HepG2 (cell line): ENCODE results near the gene DCTN1. TPM values are rescaled to one million over a fixed set of nuclear protein-coding genes. Genes with fewer than 3 reads are reported as not detected.

Source experiments
- CBFB ChIP-seq: sonication (generic); formaldehyde crosslinking; IDR thresholded peaks from 2 replicates; pipeline ENCODE4 v1.4.0; 2020; ENCODE audit warnings: missing genetic modification reagents
- FOSL1 ChIP-seq: sonication (generic); formaldehyde crosslinking; IDR thresholded peaks from 2 replicates; pipeline ENCODE4 v1.9.0; 2021; ENCODE audit warnings: missing genetic modification reagents, borderline replicate concordance
- FOXP1 ChIP-seq, 2 experiments: fragments of 450-650 bp in 1 of 2; IDR thresholded peaks; 2 replicates each; pipeline ENCODE4 v1.6.1; 2017 to 2018; ENCODE audit warnings: antibody characterized with exemption in 1 of 2
- HOXD1 ChIP-seq: sonication (generic); formaldehyde crosslinking; IDR thresholded peaks from 2 replicates; pipeline ENCODE4 v1.5.0; 2020; ENCODE audit warnings: missing genetic modification reagents
- MYC ChIP-seq: sonication (generic); formaldehyde crosslinking; IDR thresholded peaks from 2 replicates; pipeline ENCODE4 v1.9.0; 2021; ENCODE audit warnings: missing genetic modification reagents, borderline replicate concordance
- PCBP1 ChIP-seq: fragments of 200-400 bp; formaldehyde crosslinking; IDR thresholded peaks from 2 replicates; pipeline ENCODE4 v1.6.1; 2017; ENCODE audit warnings: mild to moderate bottlenecking, low read depth, low read length, borderline replicate concordance
- PLRG1 ChIP-seq: fragments of 450-650 bp; conservative IDR thresholded peaks from 2 replicates; pipeline ENCODE4 v1.6.1; 2016
- REL ChIP-seq: sonication (generic); formaldehyde crosslinking; conservative IDR thresholded peaks from 2 replicates; pipeline ENCODE4 v1.8.0; 2022; ENCODE audit warnings: mild to moderate bottlenecking, missing genetic modification reagents, moderate library complexity
- REXO4 ChIP-seq: sonication (generic); formaldehyde crosslinking; IDR thresholded peaks from 2 replicates; pipeline ENCODE4 v1.8.0; 2022; ENCODE audit warnings: missing genetic modification reagents, mild to moderate bottlenecking, borderline replicate concordance
- SETDB1 ChIP-seq: sonication (generic); formaldehyde crosslinking; IDR thresholded peaks from 2 replicates; pipeline ENCODE4 v1.5.1; 2020; ENCODE audit warnings: missing genetic modification reagents, mild to moderate bottlenecking, borderline replicate concordance
- SKI ChIP-seq: fragments of 450-650 bp; IDR thresholded peaks from one replicate; pipeline ENCODE4 v1.6.1; 2018; ENCODE audit warnings: mild to moderate bottlenecking; ENCODE audit not compliant: partially characterized antibody
- SMC3 ChIP-seq: IDR thresholded peaks from 2 replicates; pipeline ENCODE4 v1.6.1; 2011; ENCODE audit warnings: low read length, improper control_type of control experiment
- SP140L ChIP-seq: sonication (generic); formaldehyde crosslinking; IDR thresholded peaks from 2 replicates; pipeline ENCODE4 v1.4.0; 2020; ENCODE audit warnings: missing genetic modification reagents, borderline replicate concordance
- STAG1 ChIP-seq: sonication (generic); formaldehyde crosslinking; IDR thresholded peaks from 2 replicates; pipeline ENCODE4 v1.4.0; 2020; ENCODE audit warnings: missing genetic modification reagents
- ZNF225 ChIP-seq: sonication (generic); formaldehyde crosslinking; IDR thresholded peaks from 2 replicates; pipeline ENCODE4 v1.4.0; 2020; ENCODE audit warnings: mild to moderate bottlenecking, missing genetic modification reagents
- ZNF329 ChIP-seq: sonication (generic); formaldehyde crosslinking; IDR thresholded peaks from 2 replicates; pipeline ENCODE4 v1.9.0; 2021; ENCODE audit warnings: low read depth, mild to moderate bottlenecking, missing genetic modification reagents
- ZNF570 ChIP-seq: sonication (generic); formaldehyde crosslinking; IDR thresholded peaks from 2 replicates; pipeline ENCODE4 v1.4.0; 2020; ENCODE audit warnings: mild to moderate bottlenecking, missing genetic modification reagents, borderline replicate concordance
- ZNF614 ChIP-seq: IDR thresholded peaks from 2 replicates; pipeline ENCODE4 v1.6.1; 2018; ENCODE audit warnings: missing biosample characterization, missing genetic modification reagents, inconsistent platforms, borderline replicate concordance
- ZNF644 ChIP-seq: IDR thresholded peaks from 2 replicates; pipeline ENCODE4 v1.6.1; 2016; ENCODE audit warnings: low read depth
- ZNF703 ChIP-seq: sonication (generic); formaldehyde crosslinking; IDR thresholded peaks from 2 replicates; pipeline ENCODE4 v1.5.1; 2020; ENCODE audit warnings: missing genetic modification reagents, mild to moderate bottlenecking, moderate library complexity, borderline replicate concordance
- ZNF75D ChIP-seq: sonication (generic); formaldehyde crosslinking; IDR thresholded peaks from 2 replicates; pipeline ENCODE4 v1.8.1; 2023; ENCODE audit warnings: missing genetic modification reagents, mild to moderate bottlenecking, borderline replicate concordance
- ZNF768 ChIP-seq: sonication (generic); formaldehyde crosslinking; IDR thresholded peaks from 2 replicates; pipeline ENCODE4 v1.4.0; 2020; ENCODE audit warnings: missing genetic modification reagents
- ZNF850 ChIP-seq: sonication (generic); formaldehyde crosslinking; conservative IDR thresholded peaks from 2 replicates; pipeline ENCODE4 v1.9.0; 2021; ENCODE audit warnings: mild to moderate bottlenecking, missing genetic modification reagents
- polyA plus RNA-seq, 8 experiments: library from polyadenylated mRNA; depleted of rRNA in 3 of 8; stranded (reverse) in 7 of 8; unstranded in 1 of 8; fragments of >200 nt; fragmentation: Illumina TruSeq in 4 of 8; extraction: Trizol in 4 of 8; gene quantifications; 2 replicates each; pipeline versions ENCODE4 v1.2.1 to v1.2.3, GENCODE V29; 2011 to 2016; ENCODE audit warnings: low read depth in 4 of 8, missing spikeins in 1 of 8, mixed read lengths in 1 of 8; ENCODE audit not compliant: insufficient read depth in 1 of 8
- total RNA-seq, 5 experiments: library from RNA; depleted of rRNA; stranded (reverse); fragments of >200 nt; fragmentation: Illumina TruSeq; extraction: Trizol; gene quantifications; 2 replicates each; pipeline ENCODE4 v1.2.3, GENCODE V29; 2016; ENCODE audit warnings: low read depth in 1 of 5
- TF ChIP-seq, protein P1 (sequence below): sonication (generic); formaldehyde crosslinking; IDR thresholded peaks from 2 replicates; pipeline ENCODE4 v1.5.1; 2020; ENCODE audit warnings: mild to moderate bottlenecking, missing genetic modification reagents, borderline replicate concordance

The DCTN1 gene
- total and polyA plus RNA-seq, 2 of the 13 experiments (the other 11 are each of a cell fraction or from before 2014, with no cell fraction given) = 73.2 to 122 TPM

DNA sequence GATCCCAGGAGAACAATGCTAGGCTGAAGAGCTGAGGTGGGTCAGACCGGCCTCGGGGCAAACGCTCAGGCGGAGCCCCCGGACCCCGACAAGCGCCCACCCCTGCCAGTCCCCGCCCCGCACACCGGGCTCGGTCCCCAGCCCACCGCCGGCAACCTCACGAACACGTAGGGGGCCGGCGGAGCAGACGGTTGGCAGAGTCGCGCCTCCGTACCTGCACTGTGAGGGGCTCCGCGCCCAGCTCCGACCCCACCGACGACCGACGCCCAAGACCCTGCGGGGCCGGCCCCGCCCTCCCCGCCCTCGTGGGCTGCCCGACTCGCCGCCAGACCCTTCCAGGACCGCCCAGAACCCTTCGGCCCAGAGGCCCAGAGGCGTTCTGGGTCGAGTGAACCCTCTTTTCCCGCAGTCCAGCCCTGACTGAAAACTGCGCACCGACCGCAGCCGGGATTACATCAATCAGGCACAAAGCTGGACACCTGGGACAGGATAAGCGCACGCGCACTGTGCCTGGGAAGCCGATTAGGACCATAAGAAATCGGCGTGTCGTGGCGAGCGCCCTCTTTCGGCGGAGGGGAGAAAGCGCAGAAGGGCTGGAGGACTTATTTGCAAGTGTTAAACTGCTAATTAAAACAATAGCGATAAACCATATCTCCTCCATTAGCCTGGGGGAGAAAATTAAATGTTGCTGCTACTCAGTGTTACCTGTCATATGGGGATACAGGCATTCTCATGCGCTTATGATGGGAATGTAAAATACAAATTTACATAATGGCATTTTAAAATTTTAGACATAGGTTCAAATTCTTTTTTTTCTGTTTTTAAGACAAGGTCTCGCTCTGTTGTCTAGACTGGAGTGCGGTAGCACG is 11.7 kb upstream of the DCTN1 start (continued):
- TF ChIP-seq CBFB (CRISPR knock-in tag) (peak; percentile 52; the same call in 1 of the 2 replicates), PCBP1 (peak; percentile 86; the same call in 1 of the 2 replicates), HOXD1 (no peak; the same call in none of the 2 replicates), FOSL1 (CRISPR knock-in tag) (no peak), ZNF644 (CRISPR knock-in tag) (no peak), ZNF703 (no peak), SKI (peak; percentile 48), ZNF614 (peak; percentile 75), ZNF75D (CRISPR knock-in tag) (no peak), REL (CRISPR knock-in tag) (0 out of 2 replicates have a peak, but pooled peaks have one; percentile 47), MYC (no peak; the same call in 1 of the 2 replicates), ZNF570 (CRISPR knock-in tag) (no peak), STAG1 (CRISPR knock-in tag) (peak; percentile 53), SP140L (CRISPR knock-in tag) (no peak; the same call in 1 of the 2 replicates), SMC3 (peak; percentile 48; the same call in 1 of the 2 replicates), ZNF768 (peak; percentile 74), ZNF329 (CRISPR knock-in tag) (no peak), FOXP1 (IDR thresholded peaks at IDR 0.05) (no peak), FOXP1 (CRISPR knock-in tag; IDR thresholded peaks at IDR 0.05) (no peak; the same call in 1 of the 2 replicates), ZNF850 (CRISPR knock-in tag) (no peak), SETDB1 (no peak), PLRG1 (no peak), REXO4 (no peak), ZNF225 (CRISPR knock-in tag) (peak; percentile 89)
- TF ChIP-seq, protein P1, sequence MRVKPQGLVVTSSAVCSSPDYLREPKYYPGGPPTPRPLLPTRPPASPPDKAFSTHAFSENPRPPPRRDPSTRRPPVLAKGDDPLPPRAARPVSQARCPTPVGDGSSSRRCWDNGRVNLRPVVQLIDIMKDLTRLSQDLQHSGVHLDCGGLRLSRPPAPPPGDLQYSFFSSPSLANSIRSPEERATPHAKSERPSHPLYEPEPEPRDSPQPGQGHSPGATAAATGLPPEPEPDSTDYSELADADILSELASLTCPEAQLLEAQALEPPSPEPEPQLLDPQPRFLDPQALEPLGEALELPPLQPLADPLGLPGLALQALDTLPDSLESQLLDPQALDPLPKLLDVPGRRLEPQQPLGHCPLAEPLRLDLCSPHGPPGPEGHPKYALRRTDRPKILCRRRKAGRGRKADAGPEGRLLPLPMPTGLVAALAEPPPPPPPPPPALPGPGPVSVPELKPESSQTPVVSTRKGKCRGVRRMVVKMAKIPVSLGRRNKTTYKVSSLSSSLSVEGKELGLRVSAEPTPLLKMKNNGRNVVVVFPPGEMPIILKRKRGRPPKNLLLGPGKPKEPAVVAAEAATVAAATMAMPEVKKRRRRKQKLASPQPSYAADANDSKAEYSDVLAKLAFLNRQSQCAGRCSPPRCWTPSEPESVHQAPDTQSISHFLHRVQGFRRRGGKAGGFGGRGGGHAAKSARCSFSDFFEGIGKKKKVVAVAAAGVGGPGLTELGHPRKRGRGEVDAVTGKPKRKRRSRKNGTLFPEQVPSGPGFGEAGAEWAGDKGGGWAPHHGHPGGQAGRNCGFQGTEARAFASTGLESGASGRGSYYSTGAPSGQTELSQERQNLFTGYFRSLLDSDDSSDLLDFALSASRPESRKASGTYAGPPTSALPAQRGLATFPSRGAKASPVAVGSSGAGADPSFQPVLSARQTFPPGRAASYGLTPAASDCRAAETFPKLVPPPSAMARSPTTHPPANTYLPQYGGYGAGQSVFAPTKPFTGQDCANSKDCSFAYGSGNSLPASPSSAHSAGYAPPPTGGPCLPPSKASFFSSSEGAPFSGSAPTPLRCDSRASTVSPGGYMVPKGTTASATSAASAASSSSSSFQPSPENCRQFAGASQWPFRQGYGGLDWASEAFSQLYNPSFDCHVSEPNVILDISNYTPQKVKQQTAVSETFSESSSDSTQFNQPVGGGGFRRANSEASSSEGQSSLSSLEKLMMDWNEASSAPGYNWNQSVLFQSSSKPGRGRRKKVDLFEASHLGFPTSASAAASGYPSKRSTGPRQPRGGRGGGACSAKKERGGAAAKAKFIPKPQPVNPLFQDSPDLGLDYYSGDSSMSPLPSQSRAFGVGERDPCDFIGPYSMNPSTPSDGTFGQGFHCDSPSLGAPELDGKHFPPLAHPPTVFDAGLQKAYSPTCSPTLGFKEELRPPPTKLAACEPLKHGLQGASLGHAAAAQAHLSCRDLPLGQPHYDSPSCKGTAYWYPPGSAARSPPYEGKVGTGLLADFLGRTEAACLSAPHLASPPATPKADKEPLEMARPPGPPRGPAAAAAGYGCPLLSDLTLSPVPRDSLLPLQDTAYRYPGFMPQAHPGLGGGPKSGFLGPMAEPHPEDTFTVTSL (CRISPR knock-in tag) = no peak
